DMS53 (cell line): ENCODE results near the gene PEX14.

Experiments used
- DNase-seq: peaks from one replicate; lab custom pipeline; 2025; lab: John Stamatoyannopoulos, UW

PEX14 gene

DNA sequence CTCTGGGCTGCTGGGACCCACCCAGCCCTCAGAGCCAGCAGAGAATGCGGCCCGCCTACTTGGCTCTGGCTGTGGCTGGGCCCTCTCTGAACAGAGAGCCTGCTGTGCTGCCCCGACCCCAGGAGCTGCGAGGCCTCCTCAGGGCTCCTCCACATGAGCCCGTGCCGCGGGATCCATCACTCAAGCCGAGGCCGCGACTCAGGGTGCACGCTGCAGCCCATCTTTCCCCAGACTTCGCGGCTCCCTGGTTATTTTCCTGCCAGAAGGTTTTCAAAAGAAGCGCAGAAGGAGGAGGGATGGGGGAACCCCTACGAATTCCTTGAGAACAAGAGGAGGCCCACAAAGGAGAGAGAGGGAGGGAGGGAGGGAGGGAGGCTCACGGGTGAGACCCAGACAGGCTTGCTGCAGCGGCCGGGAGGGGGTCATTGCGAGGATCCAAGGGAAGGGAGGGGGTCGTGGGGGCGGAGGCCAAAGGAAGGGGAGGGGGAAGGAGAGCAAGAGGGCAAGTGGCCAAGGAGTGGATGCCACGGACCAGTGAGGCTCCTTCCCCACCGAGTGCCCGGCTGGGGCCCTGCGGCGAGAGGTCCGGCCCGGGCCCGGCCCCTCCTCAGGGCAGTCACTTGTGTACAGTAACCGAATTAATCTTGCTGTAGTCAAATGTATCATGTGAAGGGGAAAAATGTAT, 174.9 kb downstream of the PEX14 start:
- no peak for DNase-seq

DNA sequence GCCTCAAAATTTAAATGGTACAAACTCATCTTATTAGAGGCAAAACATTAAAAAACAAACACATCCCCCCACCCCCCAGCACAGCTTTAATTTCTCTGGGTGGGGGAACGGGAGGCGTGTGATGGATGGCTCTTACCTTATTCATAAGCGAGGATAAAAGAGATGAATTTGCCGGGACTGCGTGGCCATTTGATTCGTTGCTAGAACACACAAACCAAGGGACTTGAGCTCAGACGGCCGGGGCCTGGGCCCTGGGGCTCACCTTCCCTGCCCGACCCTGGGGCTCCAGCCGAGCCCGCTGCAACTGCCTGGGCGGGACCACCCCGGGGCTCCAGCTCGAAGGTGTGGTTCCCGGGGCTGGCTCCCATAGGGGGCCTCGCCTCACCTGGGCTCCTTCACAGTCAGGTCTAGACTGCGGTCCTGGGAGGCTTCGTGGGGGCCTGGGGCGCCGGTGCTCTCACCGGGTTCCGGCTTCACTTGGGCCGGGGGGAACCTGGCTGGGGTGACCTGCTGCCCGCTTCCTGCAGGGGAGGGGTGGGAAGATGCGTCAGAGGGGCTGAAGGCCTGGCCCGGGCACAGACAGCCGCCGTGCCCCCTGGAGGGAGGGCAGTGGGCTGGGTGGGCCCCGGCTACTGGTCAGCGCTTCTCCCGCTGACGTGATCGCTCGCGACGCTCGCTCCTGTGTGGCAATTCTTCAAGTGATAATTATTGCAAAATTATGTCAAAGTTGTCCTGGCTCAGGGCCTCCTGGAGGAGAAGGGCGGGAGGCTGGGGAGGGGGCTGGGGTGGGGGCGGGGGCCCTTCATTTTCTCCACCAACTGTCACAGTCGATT, 176.0 kb downstream of the PEX14 start:
- no peak for DNase-seq

DNA sequence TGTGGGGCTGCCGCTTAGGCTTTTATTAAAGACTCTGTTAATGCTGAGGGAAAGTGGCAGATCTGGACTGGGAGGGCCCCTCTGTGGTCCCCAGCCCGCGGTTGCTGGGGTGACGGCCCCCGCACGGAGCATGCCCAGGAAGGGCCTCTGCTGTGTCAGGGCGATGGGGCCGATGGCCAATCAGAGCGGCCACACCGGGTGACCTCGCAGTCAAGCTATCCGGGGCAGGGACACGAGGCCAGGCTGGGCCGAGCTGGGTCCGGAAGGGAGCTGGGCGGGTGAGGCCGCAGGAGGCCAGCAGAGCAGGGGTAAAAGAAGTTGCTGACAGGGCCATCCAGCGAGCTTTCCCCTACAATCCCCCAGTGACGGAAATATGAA, 176.6 kb downstream of the PEX14 start:
- no peak for DNase-seq

DNA sequence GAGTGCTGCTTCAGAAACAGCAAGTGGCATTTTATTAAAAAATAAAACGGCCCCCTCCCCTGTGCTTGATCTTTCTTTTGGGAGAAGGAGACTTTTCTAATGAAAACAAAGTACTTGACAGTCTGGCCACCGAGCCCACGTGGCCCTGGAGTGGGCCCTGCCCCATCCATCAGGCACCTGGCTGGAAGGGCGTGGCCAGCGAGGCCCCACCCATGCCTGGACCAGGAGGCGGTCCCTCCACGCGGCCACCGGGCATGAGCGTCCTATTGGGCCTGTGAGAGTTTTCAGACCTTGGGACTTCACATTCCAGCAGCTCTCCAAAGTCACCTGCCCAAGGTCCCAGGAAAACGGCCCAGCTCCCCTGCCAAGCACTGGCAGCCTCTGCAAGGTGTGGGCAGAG, 177.0 kb downstream of the PEX14 start:
- peak; percentile 58 for DNase-seq

- no peak for DNase-seq
Observed at GRCh38 chr1:10652626-10653025, 177.9 kb downstream of the PEX14 start.

- DNase-seq: no peak
Observed at GRCh38 chr1:10653370-10654125, 178.8 kb downstream of the PEX14 start.

DNA sequence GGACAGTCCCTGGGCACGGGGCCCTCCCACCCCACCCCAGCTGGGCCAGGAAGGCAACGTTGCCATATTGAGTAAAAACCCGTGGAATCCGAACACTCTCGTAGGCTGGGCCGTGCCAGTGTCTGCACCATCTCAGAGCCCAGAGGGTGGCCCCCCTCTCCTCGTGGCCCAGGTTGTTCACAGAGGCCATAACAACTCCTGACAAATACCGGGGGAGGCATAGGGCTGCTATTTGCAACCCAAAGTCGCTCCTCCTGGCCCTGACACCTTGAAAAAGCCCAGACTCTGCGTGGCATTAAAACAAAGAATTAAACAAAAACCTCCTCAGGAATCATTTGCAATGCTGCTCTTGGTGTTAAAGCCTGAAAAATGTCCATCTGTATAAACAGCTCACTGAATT, 180.3 kb downstream of the PEX14 start:
- DNase-seq: no peak

GRCh38 chr1:10656431-10656830, 181.7 kb downstream of the PEX14 start:
- no peak for DNase-seq

- peak; percentile 31 for DNase-seq
Observed at GRCh38 chr1:10657088-10657847, 182.5 kb downstream of the PEX14 start.

GRCh38 chr1:10658396-10659066, 183.8 kb downstream of the PEX14 start:
- no peak for DNase-seq

DNA sequence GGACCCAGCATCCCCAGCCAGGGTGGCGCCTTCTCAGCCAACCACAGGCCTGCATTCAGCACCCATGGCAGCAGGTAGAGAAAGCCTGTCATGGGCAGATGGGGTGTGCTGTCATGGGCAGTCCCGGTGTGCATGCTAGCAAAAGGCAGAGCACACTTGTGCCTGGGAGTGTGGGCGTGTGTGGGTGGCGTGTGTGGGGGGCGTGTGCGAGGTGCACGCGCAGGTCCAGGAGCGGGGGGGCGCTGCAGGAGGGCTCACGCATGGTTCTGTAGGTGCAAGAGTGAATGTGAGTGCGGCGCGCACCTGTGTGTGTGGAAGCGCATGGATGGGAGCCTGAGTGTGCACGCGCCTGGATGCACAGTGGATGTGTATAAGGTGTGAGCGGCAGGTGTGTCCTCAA, 184.5 kb downstream of the PEX14 start:
- no peak for DNase-seq

GRCh38 chr1:10659646-10660540, 185.1 kb downstream of the PEX14 start:
- no peak for DNase-seq

DNA sequence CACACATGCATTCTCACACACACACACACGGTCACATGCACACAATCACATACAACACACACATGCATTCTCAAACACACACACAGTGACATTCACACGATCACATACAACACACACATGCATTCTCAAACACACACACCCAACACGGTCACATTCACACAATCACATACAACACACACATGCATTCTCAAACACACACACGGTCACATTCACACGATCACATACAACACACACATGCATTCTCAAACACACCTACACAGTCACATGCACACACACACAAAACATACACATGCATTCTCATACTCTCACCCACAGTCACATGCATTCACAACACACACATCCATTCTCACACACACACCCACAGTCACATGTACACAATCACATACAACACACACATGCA, 186.7 kb downstream of the PEX14 start:
- no peak for DNase-seq

GRCh38 chr1:10662090-10662688, 187.4 kb downstream of the PEX14 start:
- no peak for DNase-seq

DNA sequence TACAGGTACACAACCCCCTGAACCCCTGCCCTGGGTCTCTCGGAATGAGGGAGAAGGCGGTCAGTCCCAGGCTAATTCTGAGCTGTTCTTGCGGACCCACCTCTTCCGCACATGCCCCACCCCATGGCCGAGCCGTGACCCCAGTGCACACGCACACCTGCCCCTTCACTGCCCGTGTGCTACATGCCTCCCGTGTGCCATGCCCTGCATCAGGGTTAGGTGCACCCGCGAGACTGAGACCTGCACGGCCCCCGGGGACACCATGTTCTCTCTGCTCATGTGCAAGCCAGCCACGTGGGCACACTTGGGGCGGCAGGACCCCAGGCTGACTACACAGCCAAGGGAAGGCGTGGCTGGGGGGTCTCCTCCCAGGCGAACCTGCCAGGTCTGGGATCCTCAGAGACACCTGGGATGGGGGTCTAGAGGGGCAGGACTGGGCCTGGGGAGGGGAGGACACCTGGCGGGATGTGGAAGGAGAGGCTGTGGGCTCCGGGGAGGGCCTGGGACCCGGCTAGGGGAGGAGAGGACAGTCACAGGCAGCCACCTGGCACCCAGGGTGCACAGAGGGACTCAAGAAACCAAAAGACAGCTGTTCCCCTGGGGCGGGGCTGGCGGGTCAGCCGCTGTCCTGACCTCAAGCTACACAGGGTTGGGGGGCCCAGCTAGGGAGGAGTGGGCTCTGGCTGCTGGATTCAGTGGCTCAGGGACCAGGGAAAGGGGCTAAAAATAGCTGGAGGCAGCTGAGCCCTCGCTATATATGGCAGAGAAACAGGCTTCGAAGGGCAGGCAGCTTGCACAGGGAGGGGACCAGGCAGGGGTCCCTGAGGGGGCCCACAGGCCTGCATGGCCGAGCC, 188.3 kb downstream of the PEX14 start:
- DNase-seq: no peak

GRCh38 chr1:10663678-10664035, 188.9 kb downstream of the PEX14 start:
- no peak for DNase-seq

- DNase-seq: no peak
Observed at GRCh38 chr1:10664251-10664650, 189.5 kb downstream of the PEX14 start.

DNA sequence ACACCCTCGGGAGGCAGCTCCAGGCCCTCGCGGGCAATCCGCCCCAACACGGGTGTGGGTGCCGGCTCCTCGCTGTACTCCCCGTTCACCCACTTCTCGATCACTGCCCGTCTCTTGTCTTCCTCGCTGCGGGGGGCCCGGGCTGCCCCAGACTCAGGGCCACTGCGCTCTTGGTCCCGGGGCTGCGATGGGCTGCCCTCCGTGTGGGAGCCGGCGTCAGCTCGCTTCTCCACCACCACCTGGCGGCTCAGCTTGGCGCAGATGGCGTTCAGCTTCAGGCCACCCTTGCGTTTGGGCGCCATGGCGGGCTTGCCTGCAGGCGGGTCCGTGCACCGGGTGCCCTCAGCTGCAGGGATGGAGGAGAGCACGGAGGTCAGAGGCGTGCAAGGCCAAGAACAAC, 190.5 kb downstream of the PEX14 start:
- no peak for DNase-seq
